HG03066 (cell line): ENCODE results near the gene DTNBP1.

Experiments used
- ATAC-seq: cut with Tn5 transposase; IDR thresholded peaks from one replicate; pipeline ENCODE4 v1.9.1; 2021; ENCODE audit warnings: low read depth; ENCODE audit not compliant: unreplicated experiment

The DTNBP1 gene

DNA sequence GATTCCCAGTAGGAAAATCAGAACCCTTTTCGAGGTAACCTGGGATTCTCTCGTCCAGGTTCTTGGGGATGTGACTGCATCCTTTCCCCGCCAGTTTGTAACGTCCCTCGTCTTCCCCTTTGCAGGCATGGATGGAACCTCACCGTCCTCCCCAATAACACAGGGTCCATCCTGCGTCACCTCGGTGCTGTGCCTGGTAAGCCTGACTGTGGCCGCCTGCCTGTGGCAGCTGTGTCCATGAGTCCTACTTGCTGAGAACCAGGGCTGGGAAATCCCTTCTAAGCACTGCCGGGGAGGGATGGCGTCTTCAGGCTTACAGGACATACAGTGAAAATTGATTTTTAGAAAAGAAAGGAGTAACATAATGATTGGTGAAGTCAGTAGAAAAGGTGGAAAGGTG is 155.6 kb downstream of the DTNBP1 start:
- ATAC-seq, result no peak

DNA sequence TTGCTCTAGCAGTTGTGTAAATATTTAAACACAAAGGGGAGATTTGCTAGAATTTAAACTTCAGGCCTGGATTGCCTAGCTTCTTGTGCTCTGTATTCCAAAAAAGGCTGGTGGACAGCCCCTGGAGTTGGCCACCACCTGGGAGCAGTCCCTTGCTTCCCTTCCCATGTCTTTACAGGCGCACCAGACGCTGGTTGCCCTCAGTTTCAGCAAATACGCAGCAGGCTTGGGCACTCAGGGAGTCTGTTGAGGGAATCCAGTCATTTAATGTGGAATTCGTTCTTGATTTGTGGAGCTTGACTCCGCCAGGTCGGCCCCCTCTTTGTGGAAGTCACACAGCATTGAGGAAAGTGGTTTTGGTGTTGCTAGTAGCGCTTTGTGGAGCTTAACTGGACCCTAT is 156.8 kb downstream of the DTNBP1 start:
- ATAC-seq, result no peak

DNA sequence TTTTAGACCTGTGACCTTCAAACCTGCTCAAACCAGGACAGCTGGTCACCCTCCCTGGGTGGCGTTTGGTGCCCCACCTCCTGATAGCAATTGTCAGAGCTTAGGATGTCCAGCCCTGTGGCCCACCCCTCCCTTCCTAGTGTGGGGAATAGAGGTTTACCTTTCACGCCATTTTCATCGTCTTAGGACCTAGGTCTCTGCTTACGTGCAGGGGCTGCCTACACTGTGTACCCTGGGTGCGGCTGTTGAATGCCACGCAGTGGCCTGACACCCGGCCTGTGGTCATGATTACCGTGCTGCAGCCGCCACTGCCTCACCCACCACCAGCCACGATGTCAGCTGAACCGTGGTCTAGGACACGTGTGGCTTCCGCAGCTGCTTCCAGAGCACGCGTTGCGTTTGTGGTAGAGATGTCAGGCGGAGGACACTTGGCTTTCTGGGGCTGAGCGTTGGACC is 157.3 kb downstream of the DTNBP1 start:
- ATAC-seq, result no peak

DNA sequence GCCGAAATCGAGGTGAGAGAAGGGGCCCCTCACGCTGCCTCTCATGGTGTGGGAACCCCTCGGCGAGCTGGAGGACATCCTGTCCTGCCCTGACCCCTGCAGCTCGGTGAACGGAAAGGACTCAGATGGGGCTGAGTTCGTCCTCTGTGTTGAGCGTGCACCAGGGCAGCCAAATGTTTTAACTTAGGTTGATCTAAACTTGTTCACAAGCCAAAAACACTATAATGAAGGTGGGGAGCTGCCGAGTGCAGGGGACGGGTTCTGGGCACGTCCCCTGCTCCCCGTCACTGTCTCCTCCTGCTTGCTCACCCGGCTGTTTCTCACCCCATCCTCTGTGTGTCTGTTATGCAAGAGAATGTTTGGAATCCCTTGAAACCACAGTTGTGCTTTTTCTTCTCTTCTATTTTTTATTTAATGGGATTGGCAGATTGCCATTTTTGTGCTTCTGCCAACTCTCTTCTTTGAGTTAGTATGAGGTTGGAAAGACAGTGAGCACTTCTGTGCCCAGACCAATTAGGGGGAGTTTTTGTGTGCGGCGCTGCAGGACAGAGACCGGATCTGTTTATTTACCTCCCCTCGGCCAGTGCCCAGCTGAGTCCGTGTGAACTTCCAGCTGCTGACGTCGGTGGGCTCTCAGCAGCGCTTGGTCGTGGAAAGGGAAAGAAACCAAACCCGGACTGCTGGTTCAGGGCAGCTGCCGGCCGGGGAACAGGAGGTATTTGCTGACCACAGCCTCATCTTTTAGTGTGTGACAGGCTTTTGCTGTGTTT is 158.1 kb downstream of the DTNBP1 start:
- no peak for ATAC-seq

DNA sequence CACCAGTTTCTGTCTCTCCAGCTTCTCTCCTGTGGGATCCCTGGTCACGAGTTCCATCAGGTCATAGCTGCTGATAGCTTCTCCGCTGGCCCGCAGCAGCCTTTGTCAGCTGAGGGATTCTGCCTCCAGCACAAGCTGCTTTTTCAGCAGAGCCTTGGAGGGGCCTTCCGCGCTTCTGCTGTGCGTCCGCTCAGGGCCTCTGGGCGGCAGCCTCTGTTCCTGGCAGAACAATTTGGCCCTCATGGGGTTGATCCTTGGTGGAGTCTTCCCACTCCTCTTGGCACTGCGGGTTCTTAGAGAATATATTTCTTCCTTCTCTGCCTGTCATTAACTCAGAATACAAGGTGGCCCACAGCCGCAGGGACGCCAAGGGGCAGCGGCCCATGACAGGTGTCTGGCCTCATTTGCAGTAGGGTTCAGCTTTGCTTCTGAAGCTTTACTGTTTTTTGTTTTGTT is 158.8 kb downstream of the DTNBP1 start:
- no peak for ATAC-seq

DNA sequence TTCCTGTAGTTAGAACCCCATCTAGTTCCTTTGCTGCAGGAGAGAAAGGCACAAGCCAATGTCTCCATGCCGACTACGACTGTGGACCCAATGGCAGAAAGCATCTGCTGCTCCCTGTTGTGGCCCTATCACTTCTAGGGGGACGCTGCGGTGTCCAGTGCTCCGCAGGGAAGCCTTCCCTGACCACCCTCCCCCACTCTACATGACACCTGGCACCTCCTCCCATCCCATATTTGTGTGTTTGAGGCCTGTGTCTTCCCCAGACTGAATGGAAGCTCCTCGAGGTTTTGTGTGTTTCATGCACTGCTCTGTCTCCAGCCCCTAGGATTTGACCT is 159.5 kb downstream of the DTNBP1 start:
- no peak for ATAC-seq

DNA sequence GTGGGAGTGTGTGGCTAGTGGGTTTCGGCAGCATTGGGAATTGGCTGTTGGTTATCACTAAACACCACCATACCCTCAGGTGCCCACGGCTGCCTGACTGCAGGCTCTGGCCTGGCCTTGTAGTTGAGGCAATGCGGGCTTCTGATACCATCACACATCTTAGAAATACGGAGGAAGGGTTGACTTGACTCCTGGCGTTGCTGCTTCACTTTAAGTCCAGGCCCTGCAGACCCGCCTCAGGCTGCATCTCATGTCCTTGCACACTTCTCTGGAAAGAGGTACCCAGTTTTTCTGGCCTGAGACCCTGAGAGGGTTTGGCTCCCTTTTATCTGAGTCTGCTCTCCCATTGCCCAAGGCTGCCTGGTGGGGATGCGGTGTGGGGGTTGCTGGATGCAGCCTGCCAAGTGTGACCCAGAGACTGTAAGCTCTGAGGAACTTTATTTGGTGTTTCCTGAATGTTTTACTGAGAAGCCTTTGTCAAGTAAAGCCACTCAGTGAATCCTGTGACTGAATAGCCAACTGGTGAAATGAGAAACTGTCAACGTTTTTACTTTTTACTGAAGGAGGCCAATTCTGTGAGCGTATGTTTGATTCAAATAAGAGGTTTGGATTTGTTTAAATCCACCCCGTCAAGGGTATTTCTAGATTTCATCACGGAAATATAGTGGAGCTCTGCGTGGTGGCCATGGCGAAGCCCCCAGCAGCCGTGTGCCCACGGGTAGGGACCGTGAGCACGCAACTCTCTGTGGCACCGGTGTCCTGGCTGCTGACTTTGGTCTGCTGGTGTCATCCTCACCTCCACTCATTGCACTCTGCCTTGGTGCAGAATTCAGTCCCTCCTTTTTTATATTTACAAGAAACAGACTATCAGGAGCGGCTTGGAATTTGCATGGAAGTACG is 160.1 kb downstream of the DTNBP1 start:
- ATAC-seq, result no peak

DNA sequence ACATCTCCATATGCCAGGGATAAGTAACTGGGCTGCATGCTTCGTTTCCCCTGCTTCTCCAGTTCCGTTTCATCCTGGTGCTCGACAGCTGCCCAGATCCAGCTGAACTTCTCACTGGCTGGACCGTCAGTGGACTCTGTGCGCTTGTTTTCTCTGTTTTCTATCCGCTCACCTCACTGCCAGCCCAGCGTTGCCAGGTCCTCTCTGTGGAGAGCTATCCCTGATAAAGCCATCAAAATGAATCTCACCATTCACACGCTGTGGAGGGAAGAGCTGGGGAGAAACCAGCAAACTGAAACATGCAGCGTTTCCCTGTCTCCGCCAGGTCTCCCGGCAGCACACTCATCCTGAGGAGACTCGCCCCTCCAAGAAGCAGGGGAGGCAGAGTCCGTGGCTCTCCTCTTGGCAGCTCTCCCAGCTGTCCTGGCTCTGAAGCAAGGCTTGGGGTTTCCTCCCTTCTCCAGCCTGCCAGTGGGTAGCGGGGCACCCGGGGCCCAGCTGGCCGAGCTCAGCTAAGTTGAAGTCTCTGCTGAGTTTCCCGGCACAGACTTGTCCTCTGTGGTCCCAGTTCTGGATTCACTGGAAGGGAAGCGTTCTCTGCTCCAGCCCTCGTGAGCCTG is 160.9 kb downstream of the DTNBP1 start:
- ATAC-seq, result no peak

DNA sequence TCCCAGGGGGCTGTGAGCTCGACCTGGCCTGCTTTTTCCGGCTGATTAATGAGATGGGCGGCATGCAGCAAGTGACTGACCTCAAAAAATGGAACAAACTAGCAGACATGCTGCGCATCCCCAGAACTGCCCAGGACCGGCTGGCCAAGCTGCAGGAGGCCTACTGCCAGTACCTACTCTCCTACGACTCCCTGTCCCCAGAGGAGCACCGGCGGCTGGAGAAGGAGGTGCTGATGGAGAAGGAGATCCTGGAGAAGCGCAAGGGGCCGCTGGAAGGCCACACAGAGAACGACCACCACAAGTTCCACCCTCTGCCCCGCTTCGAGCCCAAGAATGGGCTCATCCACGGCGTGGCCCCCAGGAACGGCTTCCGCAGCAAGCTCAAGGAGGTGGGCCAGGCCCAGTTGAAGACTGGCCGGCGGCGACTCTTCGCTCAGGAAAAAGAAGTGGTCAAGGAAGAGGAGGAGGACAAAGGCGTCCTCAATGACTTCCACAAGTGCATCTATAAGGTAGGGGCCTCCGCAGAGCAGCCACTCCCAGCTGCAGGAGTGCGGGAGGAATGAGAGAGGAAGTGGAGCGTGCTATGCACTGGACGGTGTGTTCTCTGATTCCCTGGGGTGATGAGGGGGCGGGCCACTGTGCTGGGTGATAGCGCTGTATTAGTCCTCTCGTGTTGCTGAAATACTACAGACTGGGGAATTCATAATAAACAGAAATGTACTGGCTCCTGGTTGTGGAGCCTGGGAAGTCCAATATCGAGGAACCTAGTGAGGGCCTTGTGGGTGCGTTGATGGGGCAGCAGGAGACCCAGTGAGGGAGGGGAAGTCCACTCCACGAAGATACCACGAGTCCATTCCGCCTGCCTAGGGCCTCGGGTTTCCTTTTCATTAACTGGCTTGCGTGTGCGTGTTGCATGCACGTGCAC is 161.7 kb downstream of the DTNBP1 start:
- ATAC-seq, result no peak

DNA sequence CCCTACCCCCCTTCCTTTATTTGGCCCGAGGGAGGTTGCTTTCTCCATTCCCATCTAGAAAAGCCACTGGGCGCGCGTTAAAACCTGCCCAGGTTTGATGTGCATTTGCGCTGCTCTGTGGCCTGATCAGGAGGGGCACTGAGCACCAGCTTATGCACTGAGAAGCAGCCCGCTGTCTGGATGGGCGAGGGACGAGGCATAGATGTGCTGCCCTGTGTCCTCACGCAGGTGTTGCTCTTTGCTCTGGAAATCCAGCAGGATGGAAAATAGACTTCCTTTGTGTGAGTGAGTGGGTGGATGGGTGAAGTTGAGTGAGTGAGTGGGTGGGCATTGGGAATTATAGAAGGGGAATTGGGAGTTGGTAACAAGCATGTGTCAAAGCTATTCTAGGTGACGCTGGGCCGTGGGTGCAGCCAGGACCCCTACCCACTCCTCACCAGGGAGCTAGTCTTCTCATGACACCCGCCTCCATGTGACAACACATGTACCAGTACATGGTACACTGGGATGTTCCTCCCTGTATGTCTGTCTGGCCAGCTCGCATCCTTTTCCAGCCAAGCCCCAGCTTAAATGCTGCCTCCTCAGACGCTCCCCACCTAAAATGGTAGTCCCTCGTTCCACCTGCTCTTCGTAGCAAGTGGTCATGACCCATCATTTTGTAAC is 162.6 kb downstream of the DTNBP1 start:
- ATAC-seq, result no peak

DNA sequence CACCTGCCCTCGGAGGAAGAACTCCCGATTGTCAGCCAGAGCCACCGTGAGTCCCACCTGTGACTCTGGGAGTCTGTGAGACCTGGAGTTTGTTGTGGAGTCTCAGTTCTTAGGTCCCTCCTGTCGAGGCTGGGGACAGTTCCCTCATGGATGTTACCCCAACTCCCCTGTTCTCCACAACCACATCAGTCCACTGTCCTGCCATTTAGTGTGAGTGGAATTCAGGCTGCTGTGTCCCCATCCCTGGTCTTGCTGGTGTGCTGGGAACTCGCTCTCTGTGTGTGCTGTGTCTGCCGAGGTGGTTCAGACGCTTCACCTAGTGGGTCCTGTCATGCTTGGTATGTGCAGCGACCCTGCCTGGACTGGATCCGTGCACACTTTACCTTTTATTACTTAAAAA is 163.2 kb downstream of the DTNBP1 start:
- ATAC-seq, result no peak

DNA sequence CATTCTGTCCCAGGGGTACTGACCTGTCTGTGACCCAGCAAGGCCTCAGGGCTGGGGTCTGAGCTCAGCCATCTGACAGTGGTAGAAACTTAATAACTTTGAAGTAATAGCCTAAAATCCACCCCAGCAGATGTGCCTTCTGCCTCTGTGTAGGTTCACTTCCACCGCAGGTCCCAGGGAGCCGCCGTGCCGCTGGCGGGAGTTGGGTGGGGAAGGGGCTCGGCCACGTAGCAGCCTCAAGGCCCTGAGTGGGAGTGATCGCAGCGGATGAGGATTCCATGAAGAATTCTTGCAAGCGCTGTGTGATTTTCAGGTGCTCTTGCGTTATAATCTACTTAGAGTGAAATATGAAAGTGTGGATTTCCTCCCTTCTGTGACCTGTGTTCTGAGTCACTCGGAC is 163.7 kb downstream of the DTNBP1 start:
- ATAC-seq, result no peak

DNA sequence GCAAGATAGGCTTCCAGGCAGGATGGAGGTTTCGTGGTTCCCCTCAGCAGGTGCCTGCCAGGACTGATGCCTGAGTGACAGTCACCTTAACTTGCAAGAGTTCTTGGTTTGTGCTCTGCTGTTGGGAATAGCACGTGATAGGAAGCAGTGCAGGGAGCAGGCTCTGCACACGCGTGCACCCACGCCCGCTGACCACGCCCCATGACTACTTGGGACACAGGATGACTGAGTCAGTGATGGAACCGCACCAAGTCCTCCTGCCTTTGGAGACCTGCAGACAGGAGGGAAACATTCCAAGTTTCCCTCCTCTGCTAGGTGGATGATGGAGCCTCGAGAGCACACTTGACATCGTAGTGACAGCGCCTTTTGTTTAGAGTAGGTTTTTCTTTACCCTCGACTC is 164.2 kb downstream of the DTNBP1 start:
- ATAC-seq, result no peak

DNA sequence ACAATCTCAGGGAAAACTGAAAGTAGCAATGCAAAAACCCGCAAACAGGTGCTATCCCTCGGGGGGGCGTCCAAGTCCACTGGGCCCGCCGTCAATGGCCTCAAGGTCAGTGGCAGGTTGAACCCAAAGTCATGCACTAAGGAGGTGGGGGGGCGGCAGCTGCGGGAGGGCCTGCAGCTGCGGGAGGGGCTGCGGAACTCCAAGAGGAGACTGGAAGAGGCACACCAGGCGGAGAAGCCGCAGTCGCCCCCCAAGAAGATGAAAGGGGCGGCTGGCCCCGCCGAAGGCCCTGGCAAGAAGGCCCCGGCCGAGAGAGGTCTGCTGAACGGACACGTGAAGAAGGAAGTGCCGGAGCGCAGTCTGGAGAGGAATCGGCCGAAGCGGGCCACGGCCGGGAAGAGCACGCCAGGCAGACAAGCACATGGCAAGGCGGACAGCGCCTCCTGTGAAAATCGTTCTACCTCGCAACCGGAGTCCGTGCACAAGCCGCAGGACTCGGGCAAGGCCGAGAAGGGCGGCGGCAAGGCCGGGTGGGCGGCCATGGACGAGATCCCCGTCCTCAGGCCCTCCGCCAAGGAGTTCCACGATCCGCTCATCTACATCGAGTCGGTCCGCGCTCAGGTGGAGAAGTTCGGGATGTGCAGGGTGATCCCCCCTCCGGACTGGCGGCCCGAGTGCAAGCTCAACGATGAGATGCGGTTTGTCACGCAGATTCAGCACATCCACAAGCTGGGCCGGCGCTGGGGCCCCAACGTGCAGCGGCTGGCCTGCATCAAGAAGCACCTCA is 166.3 kb downstream of the DTNBP1 start:
- ATAC-seq, result no peak

DNA sequence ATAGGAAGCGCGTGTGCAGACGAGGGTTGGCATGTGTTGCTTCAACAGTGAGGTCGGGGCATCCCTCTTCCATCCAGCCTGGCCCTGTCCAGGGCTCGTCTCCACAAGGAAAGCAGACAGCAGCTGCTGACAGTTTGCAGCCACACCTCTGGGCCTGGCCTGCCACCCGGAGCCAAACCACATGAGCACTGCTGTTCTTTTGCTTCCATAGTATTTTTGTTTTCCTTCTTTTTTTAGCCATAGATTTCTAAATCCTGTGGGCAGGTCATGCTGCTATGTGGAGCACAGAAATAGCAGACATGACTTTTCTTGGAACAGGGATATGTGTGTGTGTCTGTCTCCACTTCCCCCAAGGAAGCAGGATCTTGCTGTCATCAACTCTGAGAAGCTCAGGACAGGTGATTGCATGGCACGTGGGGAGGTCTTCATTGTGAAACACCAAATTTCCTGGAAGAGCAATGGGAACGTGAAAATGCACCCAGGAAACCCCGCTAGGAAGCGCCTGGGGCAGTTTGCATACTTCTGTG is 167.4 kb downstream of the DTNBP1 start:
- ATAC-seq, result no peak

DNA sequence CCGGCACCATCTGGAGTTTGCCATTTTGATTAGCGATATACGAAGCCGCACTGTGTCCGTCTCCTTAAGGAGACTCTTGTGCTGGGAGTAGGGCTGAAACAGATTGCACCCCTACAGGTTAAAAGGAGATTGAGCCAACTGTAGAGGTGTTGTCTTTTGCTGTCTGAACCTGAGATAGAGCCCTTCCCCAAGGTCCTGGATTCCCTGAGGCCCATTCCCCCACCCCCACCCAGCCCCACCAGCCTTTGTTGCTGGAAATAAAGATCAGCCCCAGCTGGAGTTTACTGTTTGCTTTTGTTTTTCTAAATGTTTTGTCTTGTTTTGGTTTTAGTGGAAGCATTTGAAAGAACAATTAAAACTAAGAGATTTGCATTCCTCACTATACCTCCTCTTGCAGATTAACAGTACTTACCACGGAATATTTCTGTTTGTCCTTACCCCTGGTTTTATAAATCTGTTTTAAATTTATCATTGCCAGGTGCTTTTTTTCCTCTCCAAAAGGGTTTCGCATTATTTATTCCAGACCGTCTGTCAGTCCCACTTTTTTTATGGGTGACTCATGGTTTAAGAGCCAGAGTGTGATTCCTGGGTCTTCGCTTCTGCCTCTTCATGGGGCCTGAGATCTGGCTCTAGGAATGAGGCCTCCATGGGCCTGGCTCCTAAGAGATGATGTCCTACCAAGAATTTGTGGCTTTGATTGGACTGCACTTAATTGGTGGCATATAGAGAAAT is 169.2 kb downstream of the DTNBP1 start:
- ATAC-seq, result no peak

DNA sequence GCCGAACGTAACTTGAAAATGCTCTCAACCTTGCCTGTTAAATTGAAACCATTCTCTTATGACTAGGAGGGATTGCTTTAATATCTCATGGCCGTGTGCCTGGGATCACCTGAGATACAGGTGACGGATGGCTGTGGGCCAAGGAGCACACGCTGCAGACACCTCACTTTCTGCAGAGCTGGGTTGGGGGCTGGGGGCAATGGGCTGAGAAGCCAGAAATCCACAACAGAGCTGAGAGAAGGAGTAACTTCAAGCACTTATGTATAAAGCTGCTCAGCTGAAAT is 170.9 kb downstream of the DTNBP1 start:
- ATAC-seq, result no peak

DNA sequence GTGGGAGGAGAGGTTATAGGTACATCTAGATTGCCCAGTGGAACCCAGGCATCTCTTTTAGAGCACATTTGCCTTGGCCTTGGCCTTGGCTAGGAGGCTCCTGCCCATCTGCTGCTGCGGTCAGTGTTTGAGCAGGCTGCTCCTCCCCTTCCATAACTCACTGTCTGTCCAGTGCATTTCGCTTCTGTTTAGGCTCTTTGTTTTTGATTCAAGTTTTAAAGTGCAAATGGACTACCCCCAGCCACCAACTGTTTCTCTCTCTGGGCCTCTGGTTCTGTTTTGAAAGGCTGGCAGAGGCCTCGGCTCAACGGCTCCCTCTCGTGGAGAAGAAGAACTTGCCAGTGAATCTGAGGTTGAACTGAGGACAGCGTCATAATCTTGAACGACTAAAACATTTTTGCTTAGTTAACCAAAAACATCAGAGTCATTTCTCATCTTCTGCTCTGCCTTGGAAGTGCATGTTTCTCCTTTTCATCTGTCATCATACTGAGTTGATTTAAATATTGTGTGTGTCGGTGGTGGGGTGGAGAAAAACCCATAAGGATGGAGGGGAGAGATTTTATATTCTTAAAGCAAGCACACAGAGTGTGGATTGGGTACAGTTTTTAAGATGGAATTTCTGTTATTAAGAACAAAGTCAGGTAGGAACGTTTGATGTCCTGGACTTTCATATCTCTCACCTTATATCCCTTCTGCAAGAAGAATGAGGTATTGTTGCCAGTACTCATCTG is 171.4 kb downstream of the DTNBP1 start:
- ATAC-seq, result no peak
